Measurements from ENCODE around the gene AOC1. TPM values are rescaled to one million over a fixed set of nuclear protein-coding genes. Genes with fewer than 3 reads are reported as not detected.

AOC1 gene
- total RNA-seq, 1 experiment from 2014 or later = not detected

GRCh38 chr7:150823043-150823442 lies 29.3 kb upstream of the AOC1 start:
- H3K79me2 ChIP-seq (ENCODE audit: low read length) = no peaks in the 10 kb centered on the region
- H3F3A ChIP-seq (ENCODE audit: low read length, unreplicated experiment) = no peaks in the 10 kb centered on the region
- H4K20me1 ChIP-seq (ENCODE audit: low read length) = no peaks in the 10 kb centered on the region
- ChIA-PET POLR2A (ENCODE audit: unreplicated experiment) (no interaction called here), CTCF (no interaction called here)
- no peak overlapping the region for H3K9ac ChIP-seq (ENCODE audit: low read length)
- no peaks in the 10 kb centered on the region for H3K4me1 ChIP-seq (ENCODE audit: insufficient read depth, low read length)
- H3K9me2 ChIP-seq (replicated peaks; ENCODE audit: low read length) = no peaks in the 10 kb centered on the region
- H3K27ac ChIP-seq (ENCODE audit: low read length) = no peak overlapping the region
- H3K36me3 ChIP-seq (ENCODE audit: low read depth, low read length) = no peaks in the 10 kb centered on the region
- H3K27me3 ChIP-seq (ENCODE audit: low read length) = peaks cover 73% of the 10 kb centered on the region
- H3K4me2 ChIP-seq (ENCODE audit: low read length) = no peak overlapping the region
- no peak for ATAC-seq
- H3K9me3 ChIP-seq (ENCODE audit: low read length) = no peaks in the 10 kb centered on the region
- BruUV-seq (replicated peaks) = no TSS peak
- no peak for DNase-seq
- TF ChIP-seq EZH2 (IDR thresholded peaks at IDR 0.05; ENCODE audit: low read length, unreplicated experiment) (no peak), EZH2phosphoT487 (IDR thresholded peaks at IDR 0.05; ENCODE audit: borderline replicate concordance, low read length) (no peak), CTCF (conservative IDR thresholded peaks at IDR 0.05; ENCODE audit: low read depth, low read length) (no peak)
- intact Hi-C loops (cut with micrococcal nuclease) = no loop called here
- H2AFZ ChIP-seq (ENCODE audit: low read length) = no peak overlapping the region
- H3K4me3 ChIP-seq (ENCODE audit: low read length) = no peak overlapping the region

- H3K9me2 ChIP-seq (replicated peaks; ENCODE audit: low read length) = no peaks in the 10 kb centered on the region
- ATAC-seq (no peak), DNase-seq (no peak)
- H4K20me1 ChIP-seq (ENCODE audit: low read length) = no peaks in the 10 kb centered on the region
- H3K4me3 ChIP-seq (ENCODE audit: low read length) = no peak overlapping the region
- no peaks in the 10 kb centered on the region for H3K79me2 ChIP-seq (ENCODE audit: low read length)
- H3K36me3 ChIP-seq (ENCODE audit: low read depth, low read length) = no peaks in the 10 kb centered on the region
- no peak overlapping the region for H3K27ac ChIP-seq (ENCODE audit: low read length)
- BruUV-seq (replicated peaks) = no TSS peak
- H3K9ac ChIP-seq (ENCODE audit: low read length) = no peak overlapping the region
- H3K9me3 ChIP-seq (ENCODE audit: low read length) = no peaks in the 10 kb centered on the region
- ChIA-PET POLR2A (ENCODE audit: unreplicated experiment) (interaction anchor here (0.6 kb wide), 1 partner anchor 111 kb away, joined by 3 read pairs; no protein-coding TSS in a partner anchor), CTCF (no interaction called here)
- no peaks in the 10 kb centered on the region for H3K4me1 ChIP-seq (ENCODE audit: insufficient read depth, low read length)
- no peak overlapping the region for H3K4me2 ChIP-seq (ENCODE audit: low read length)
- intact Hi-C loops (cut with micrococcal nuclease) = no loop called here
- no peak overlapping the region for H2AFZ ChIP-seq (ENCODE audit: low read length)
- TF ChIP-seq EZH2phosphoT487 (IDR thresholded peaks at IDR 0.05; ENCODE audit: borderline replicate concordance, low read length) (no peak), CTCF (conservative IDR thresholded peaks at IDR 0.05; ENCODE audit: low read depth, low read length) (no peak), EZH2 (IDR thresholded peaks at IDR 0.05; ENCODE audit: low read length, unreplicated experiment) (no peak)
- H3K27me3 ChIP-seq (ENCODE audit: low read length) = peaks cover 73% of the 10 kb centered on the region
- no peaks in the 10 kb centered on the region for H3F3A ChIP-seq (ENCODE audit: low read length, unreplicated experiment)
Measured at GRCh38 chr7:150823484-150824126, 28.7 kb upstream of the AOC1 start.

DNA sequence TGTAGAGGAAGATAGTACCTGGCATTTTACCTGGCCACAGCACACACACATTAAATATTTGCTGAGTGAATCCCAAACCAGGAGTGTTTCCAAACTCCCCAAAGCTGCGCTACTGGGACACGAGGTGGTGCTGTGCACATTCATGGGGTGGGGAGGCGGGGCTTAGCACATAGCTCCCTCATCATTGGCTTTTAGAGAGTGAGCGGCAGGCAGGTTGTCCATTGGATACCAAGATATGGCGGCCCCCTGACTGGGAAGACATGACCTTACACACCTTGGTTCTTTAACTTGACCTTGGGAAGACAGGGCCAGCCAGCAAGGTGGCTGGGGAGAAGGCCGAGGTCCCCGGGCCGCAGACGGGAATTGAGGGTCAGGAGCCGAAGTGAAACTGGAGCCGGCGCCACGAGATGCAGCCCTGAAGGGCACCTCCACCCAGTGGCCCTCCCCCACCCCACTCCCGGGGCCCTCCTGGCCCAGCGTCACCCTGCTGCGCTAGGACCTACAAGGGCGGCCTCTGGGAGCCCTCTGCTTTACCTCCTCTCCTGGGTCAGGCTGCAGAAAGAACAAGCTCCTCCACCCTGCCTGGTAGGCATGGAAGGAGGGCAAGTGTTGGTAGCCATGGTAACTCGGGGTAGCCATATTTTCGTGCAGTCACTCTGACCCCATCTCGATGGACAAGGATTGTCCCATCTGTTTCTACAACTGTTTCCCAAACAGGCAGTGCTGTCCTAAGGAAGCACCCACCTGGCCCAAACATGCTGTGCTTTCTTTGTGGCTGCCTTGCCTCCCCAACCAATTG lies 27.7 kb upstream of the AOC1 start:
- ChIA-PET CTCF (no interaction called here), POLR2A (ENCODE audit: unreplicated experiment) (interaction anchor here (0.6 kb wide), 1 partner anchor 112 kb away, joined by 3 read pairs; no protein-coding TSS in a partner anchor)
- H3K9me3 ChIP-seq (ENCODE audit: low read length) = no peaks in the 10 kb centered on the region
- no peak overlapping the region for H3K4me2 ChIP-seq (ENCODE audit: low read length)
- H3K9ac ChIP-seq (ENCODE audit: low read length) = no peak overlapping the region
- no peaks in the 10 kb centered on the region for H3K9me2 ChIP-seq (replicated peaks; ENCODE audit: low read length)
- H3K36me3 ChIP-seq (ENCODE audit: low read depth, low read length) = no peaks in the 10 kb centered on the region
- DNase-seq (no peak), ATAC-seq (no peak)
- BruUV-seq (replicated peaks) = no TSS peak
- no peak overlapping the region for H3K4me3 ChIP-seq (ENCODE audit: low read length)
- no peak overlapping the region for H2AFZ ChIP-seq (ENCODE audit: low read length)
- TF ChIP-seq CTCF (conservative IDR thresholded peaks at IDR 0.05; ENCODE audit: low read depth, low read length) (no peak), EZH2phosphoT487 (IDR thresholded peaks at IDR 0.05; ENCODE audit: borderline replicate concordance, low read length) (no peak), EZH2 (IDR thresholded peaks at IDR 0.05; ENCODE audit: low read length, unreplicated experiment) (no peak)
- H4K20me1 ChIP-seq (ENCODE audit: low read length) = no peaks in the 10 kb centered on the region
- peaks cover 66% of the 10 kb centered on the region for H3K27me3 ChIP-seq (ENCODE audit: low read length)
- H3K27ac ChIP-seq (ENCODE audit: low read length) = no peak overlapping the region
- H3F3A ChIP-seq (ENCODE audit: low read length, unreplicated experiment) = no peaks in the 10 kb centered on the region
- no peaks in the 10 kb centered on the region for H3K4me1 ChIP-seq (ENCODE audit: insufficient read depth, low read length)
- no peaks in the 10 kb centered on the region for H3K79me2 ChIP-seq (ENCODE audit: low read length)
- intact Hi-C loops (cut with micrococcal nuclease) = no loop called here

Measured in PC-3 (cell line).